Ishikawa (cell line): ENCODE measurements around the gene KIAA1671.

ENCODE experiments used
- CEBPB ChIP-seq: IDR thresholded peaks from 2 replicates; pipeline ENCODE4 v1.6.1; 2012
- CREB1 ChIP-seq: IDR thresholded peaks from 2 replicates; pipeline ENCODE4 v1.6.1; 2012; ENCODE audit warnings: low read depth
- EGR1 ChIP-seq: IDR thresholded peaks from 2 replicates; pipeline ENCODE4 v1.6.1; 2012
- EP300 ChIP-seq: IDR thresholded peaks from 2 replicates; pipeline ENCODE4 v1.6.1; 2012; ENCODE audit warnings: borderline replicate concordance
- FOXM1 ChIP-seq: IDR thresholded peaks from 2 replicates; pipeline ENCODE4 v1.6.1; 2012; ENCODE audit warnings: low read depth, borderline replicate concordance
- MAX ChIP-seq: IDR thresholded peaks from 2 replicates; pipeline ENCODE4 v1.6.1; 2012
- NFIC ChIP-seq: IDR thresholded peaks from 2 replicates; pipeline ENCODE4 v1.6.1; 2012
- RAD21 ChIP-seq: IDR thresholded peaks from 2 replicates; pipeline ENCODE4 v1.6.1; 2012; ENCODE audit warnings: low read depth
- REST ChIP-seq: IDR thresholded peaks from 2 replicates; pipeline ENCODE4 v1.6.1; 2012; ENCODE audit warnings: low read depth, mild to moderate bottlenecking
- TAF1 ChIP-seq: IDR thresholded peaks from 2 replicates; pipeline ENCODE4 v1.6.1; 2012; ENCODE audit warnings: low read depth, mild to moderate bottlenecking
- TCF12 ChIP-seq: IDR thresholded peaks from 2 replicates; pipeline ENCODE4 v1.6.1; 2012; ENCODE audit warnings: low read depth
- TEAD4 ChIP-seq: IDR thresholded peaks from 2 replicates; pipeline ENCODE4 v1.6.1; 2012
- USF1 ChIP-seq: IDR thresholded peaks from 2 replicates; pipeline ENCODE4 v1.6.1; 2012
- YY1 ChIP-seq: IDR thresholded peaks from 2 replicates; pipeline ENCODE4 v1.6.1; 2012; ENCODE audit warnings: low read depth
- ZBTB7A ChIP-seq: IDR thresholded peaks from 2 replicates; pipeline ENCODE4 v1.6.1; 2012; ENCODE audit warnings: low read depth

KIAA1671 gene

GRCh38 chr22:25102722-25103121 is 150.2 kb downstream of the KIAA1671 start:
- TF ChIP-seq REST, result no peak
- no peak for TF ChIP-seq TAF1
- no peak for TF ChIP-seq RAD21
- TF ChIP-seq MAX, result no peak
- TF ChIP-seq CREB1, result no peak
- no peak for TF ChIP-seq EGR1
- no peak for TF ChIP-seq NFIC
- no peak for TF ChIP-seq USF1
- no peak for TF ChIP-seq EP300
- no peak for TF ChIP-seq YY1
- no peak for TF ChIP-seq ZBTB7A
- no peak for TF ChIP-seq TEAD4

GRCh38 chr22:25104367-25104766 is 151.9 kb downstream of the KIAA1671 start:
- TF ChIP-seq CREB1, result no peak
- TF ChIP-seq YY1, result no peak
- TF ChIP-seq RAD21, result no peak
- no peak for TF ChIP-seq TCF12
- TF ChIP-seq REST, result no peak
- TF ChIP-seq EGR1, result no peak
- no peak for TF ChIP-seq NFIC
- no peak for TF ChIP-seq ZBTB7A
- TF ChIP-seq USF1, result no peak
- no peak for TF ChIP-seq MAX
- no peak for TF ChIP-seq CEBPB

- TF ChIP-seq CREB1 (no peak), TEAD4 (no peak), YY1 (no peak), TCF12 (no peak), CEBPB (no peak), TAF1 (no peak), FOXM1 (no peak), ZBTB7A (no peak)
These were observed 153.5 kb downstream of the KIAA1671 start for GRCh38 chr22:25105817-25106650.

GRCh38 chr22:25109878-25110595 is 157.5 kb downstream of the KIAA1671 start:
- no peak for TF ChIP-seq TAF1
- no peak for TF ChIP-seq YY1
- no peak for TF ChIP-seq REST
- no peak for TF ChIP-seq TEAD4
- TF ChIP-seq MAX, result no peak
- TF ChIP-seq ZBTB7A, result no peak
- TF ChIP-seq CEBPB, result no peak
- no peak for TF ChIP-seq RAD21
- no peak for TF ChIP-seq USF1
- TF ChIP-seq EGR1, result no peak
- TF ChIP-seq EP300, result no peak
- no peak for TF ChIP-seq CREB1
- TF ChIP-seq FOXM1, result no peak
